ENCODE results near the gene PPP1R2. TPM values are rescaled to one million over a fixed set of nuclear protein-coding genes. Genes with fewer than 3 reads are reported as not detected.

The PPP1R2 gene
- total RNA-seq, 4 donors from 2014 or later = 48.2 to 79.8 (median 66.0) TPM

DNA sequence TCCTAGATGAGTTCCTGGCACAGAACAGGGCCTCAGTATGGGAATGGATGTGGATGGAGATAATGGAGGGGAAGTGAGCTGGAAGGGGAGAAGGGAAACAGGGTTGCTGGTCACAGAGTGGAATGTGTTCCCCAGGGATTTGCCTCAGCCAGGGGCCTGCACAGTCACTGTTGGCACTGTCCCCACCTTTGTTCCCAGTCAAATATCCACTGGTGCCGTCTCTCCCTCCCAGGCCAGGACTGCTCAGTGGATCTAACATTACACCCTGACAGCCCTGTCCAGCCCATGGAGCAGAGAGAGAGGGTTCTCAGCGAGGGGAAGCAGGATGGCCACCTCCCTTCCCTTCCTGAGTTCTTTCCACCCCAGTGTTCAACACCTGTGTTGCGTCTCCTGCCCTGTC, 1.5 kb upstream of the PPP1R2 start:
- DNase-seq = no peak
- Histone ChIP-seq H3K27me3 (no peaks in the 10 kb centered on the region), H3K27ac (peak overlapping the region in 3 of 4 donors; percentile 44 to 98 (median 96)), H3K9me3 (no peaks in the 10 kb centered on the region), H3K4me1 (peaks cover 0 to 66% (median 16%) of the 10 kb centered on the region in 4 donors), H3K4me3 (no peak overlapping the region), H3K36me3 (no peaks in the 10 kb centered on the region)
- TF ChIP-seq, protein P1, sequence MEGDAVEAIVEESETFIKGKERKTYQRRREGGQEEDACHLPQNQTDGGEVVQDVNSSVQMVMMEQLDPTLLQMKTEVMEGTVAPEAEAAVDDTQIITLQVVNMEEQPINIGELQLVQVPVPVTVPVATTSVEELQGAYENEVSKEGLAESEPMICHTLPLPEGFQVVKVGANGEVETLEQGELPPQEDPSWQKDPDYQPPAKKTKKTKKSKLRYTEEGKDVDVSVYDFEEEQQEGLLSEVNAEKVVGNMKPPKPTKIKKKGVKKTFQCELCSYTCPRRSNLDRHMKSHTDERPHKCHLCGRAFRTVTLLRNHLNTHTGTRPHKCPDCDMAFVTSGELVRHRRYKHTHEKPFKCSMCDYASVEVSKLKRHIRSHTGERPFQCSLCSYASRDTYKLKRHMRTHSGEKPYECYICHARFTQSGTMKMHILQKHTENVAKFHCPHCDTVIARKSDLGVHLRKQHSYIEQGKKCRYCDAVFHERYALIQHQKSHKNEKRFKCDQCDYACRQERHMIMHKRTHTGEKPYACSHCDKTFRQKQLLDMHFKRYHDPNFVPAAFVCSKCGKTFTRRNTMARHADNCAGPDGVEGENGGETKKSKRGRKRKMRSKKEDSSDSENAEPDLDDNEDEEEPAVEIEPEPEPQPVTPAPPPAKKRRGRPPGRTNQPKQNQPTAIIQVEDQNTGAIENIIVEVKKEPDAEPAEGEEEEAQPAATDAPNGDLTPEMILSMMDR (IDR thresholded peaks at IDR 0.05) = no peak
- no peak for TF ChIP-seq POLR2A (IDR thresholded peaks at IDR 0.05)

DNA sequence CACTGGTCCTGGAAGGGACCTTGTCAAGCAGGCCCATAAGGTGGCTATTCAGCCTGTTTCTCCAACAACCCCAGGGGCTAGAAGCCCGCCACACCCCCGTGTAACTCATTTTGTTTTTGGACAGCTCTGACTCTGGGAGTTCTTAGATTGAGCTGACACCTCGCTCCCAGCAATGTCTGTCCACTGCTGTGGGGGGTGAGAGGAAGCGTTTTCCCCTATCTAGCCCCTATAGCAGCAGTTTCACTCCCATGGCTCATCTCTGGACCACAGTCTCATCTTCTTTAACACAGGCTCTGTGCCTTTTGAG, 1.1 kb upstream of the PPP1R2 start:
- no peak for TF ChIP-seq POLR2A (IDR thresholded peaks at IDR 0.05)
- TF ChIP-seq, protein P1 (IDR thresholded peaks at IDR 0.05) = no peak
- H3K27ac ChIP-seq = peak overlapping the region in 3 of 4 donors; percentile 91 to 98 (median 96)
- H3K36me3 ChIP-seq = no peaks in the 10 kb centered on the region
- H3K4me1 ChIP-seq = peaks cover 0 to 67% (median 14%) of the 10 kb centered on the region in 4 donors
- no peaks in the 10 kb centered on the region for H3K27me3 ChIP-seq
- no peaks in the 10 kb centered on the region for H3K9me3 ChIP-seq
- peak overlapping the region in 1 of 4 donors; percentile 87 for H3K4me3 ChIP-seq
- DNase-seq = no peak

DNA sequence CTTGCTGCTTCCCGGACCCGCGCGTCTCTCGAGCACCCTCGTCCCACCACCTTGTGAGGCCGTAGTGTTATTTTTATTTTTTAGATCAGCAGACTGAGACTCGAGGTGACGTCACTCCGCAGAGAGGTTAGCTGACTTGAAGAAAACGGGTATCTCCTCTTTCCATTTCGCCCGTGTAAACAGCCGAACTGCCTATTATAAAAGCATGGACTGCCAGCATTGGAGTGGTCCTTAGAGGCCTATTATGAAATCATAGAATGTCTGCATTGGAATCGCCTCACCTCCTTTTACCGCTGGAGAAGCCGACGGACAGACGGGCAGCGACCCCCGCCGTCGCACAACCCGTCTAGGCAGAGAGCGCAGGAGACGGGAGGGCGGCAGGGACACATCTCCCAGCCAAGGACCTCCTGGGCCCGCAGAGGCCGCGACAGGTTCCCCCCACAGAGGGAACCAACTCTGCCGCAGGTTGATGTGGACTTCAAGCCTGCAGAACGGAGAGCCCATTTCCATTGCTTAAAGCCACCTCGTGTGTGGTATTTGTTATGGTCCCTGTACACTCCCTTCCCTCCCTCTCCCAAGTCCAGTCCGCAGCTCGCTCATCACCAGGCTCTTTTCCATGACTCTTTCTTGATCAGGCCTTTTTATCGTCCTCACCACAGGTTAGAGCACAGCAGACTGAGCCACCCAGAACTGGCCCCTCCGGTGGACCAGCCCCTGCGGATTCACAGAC, 540 bp upstream of the PPP1R2 start:
- Histone ChIP-seq H3K4me1 (peaks cover 0 to 64% (median 13%) of the 10 kb centered on the region in 4 donors), H3K4me3 (peak overlapping the region; percentile 81 to 87 (median 84)), H3K9me3 (no peaks in the 10 kb centered on the region), H3K27me3 (no peaks in the 10 kb centered on the region), H3K36me3 (no peaks in the 10 kb centered on the region), H3K27ac (peak overlapping the region; percentile 83 to 98 (median 94))
- DNase-seq = peak in 1 of 3 donors; percentile 54
- TF ChIP-seq, protein P1 (IDR thresholded peaks at IDR 0.05) = no peak
- TF ChIP-seq POLR2A (IDR thresholded peaks at IDR 0.05) = no peak

DNA sequence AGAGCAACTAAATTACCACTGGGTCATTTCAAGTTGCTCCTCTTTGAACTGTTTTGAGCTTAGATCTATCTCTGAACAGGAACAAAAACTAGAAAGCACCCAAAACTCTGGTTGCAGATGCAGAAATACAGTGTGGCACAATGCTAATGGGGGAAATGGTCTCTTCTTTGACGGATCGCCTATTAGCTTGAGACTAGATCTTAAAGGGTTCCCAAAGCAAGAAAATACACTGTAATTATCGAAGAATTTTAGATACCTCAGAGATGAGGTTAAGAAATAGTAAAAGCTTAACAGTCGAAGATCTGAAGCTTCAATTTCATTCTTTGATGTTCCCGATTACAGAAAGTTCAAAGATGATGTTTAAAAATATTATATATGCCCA, 818 bp downstream of the PPP1R2 start:
- H3K4me3 ChIP-seq = peak overlapping the region; percentile 81 to 87 (median 84)
- no peaks in the 10 kb centered on the region for H3K27me3 ChIP-seq
- H3K4me1 ChIP-seq = peaks cover 0 to 56% (median 13%) of the 10 kb centered on the region in 4 donors
- H3K9me3 ChIP-seq = no peaks in the 10 kb centered on the region
- DNase-seq = no peak
- peak overlapping the region in 3 of 4 donors; percentile 83 to 98 (median 96) for H3K27ac ChIP-seq
- H3K36me3 ChIP-seq = no peaks in the 10 kb centered on the region
- TF ChIP-seq, protein P1 (IDR thresholded peaks at IDR 0.05) = no peak
- no peak for TF ChIP-seq POLR2A (IDR thresholded peaks at IDR 0.05)

DNA sequence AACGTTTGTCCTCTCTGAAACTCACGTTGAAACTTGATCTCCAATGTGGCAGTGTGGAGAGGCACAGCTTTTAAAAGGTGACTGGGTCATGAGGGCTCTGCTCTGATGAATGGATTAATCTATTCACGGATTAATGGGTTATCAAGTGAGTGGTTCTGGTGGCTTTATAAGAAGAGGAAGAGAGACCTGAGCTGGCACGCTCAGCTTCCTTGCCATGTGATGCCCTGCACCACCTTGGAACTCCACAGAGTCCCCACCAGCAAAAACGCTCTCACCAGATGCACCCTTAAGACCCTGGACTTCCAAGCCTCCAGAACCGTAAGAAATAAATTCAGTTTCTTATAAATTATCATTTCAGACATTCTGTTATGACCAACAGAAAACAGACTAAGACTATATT, 2.6 kb downstream of the PPP1R2 start:
- no peaks in the 10 kb centered on the region for H3K9me3 ChIP-seq
- no peaks in the 10 kb centered on the region for H3K36me3 ChIP-seq
- peak overlapping the region in 1 of 4 donors; percentile 98 for H3K27ac ChIP-seq
- DNase-seq = peak in 2 of 3 donors; percentile 57 to 64
- H3K27me3 ChIP-seq = no peaks in the 10 kb centered on the region
- H3K4me3 ChIP-seq = peak overlapping the region in 3 of 4 donors; percentile 23 to 87 (median 81)
- TF ChIP-seq, protein P1 (IDR thresholded peaks at IDR 0.05) = no peak
- no peak for TF ChIP-seq POLR2A (IDR thresholded peaks at IDR 0.05)
- H3K4me1 ChIP-seq = peaks cover 0 to 44% (median 8%) of the 10 kb centered on the region in 4 donors

Data from Peyer's patch (tissue), 4 donors.